ENCODE data around the gene CSTF3.

GRCh38 chr11:33208150-33208549, 46.9 kb upstream of the CSTF3 start:
- TF ChIP-seq POLR2AphosphoS5 (IDR thresholded peaks at IDR 0.05; ENCODE audit: borderline replicate concordance, low read depth, low read length) (no peak), EZH2 (IDR thresholded peaks at IDR 0.05) (no peak)
